ENCODE measurements around the gene ERGIC3. TPM values are rescaled to one million over a fixed set of nuclear protein-coding genes. Genes with fewer than 3 reads are reported as not detected.

ERGIC3 gene
- polyA plus RNA-seq, 1 of the 3 experiments (the other 2 are of a cell fraction), result 661 TPM

DNA sequence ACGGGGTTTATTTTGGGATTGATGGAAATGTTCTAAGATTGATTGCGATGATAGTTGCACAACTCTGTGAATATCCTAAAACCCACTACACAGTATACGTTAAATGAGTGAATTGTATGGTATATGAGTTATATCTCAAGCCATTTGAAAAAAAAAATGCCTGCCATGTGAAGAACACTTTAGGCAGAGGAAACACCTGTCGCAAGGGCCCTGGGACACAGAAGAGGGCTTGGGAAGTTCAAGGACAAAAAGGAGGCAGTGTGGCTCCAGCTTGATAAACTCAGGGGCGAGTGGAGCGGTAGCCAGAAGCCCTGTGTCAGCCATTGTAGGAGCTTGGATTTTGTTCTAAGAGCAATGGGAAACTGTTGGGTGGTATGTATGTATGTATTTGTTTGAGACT lies 49.5 kb upstream of the ERGIC3 start:
- Histone ChIP-seq H3K4me3 (ENCODE audit: low read depth in 2 of 2, low read length in 1 of 2) (no peak overlapping the region), H3F3A (replicated peaks; ENCODE audit: insufficient read depth) (no peaks in the 10 kb centered on the region), H2AFZ (ENCODE audit: low read depth) (no peak overlapping the region), H3K27ac (ENCODE audit: low read depth in 2 of 2, low read length in 1 of 2) (no peak overlapping the region), H4K20me1 (ENCODE audit: insufficient read depth) (no peaks in the 10 kb centered on the region), H3K4me2 (no peak overlapping the region), H3K9ac (no peak overlapping the region), H3K4me1 (ENCODE audit: control insufficient read depth in 1 of 2, insufficient read depth in 2 of 2, low read depth in 1 of 2, low read length in 1 of 2) (no peaks in the 10 kb centered on the region), H3K79me2 (ENCODE audit: insufficient read depth) (no peaks in the 10 kb centered on the region), H3K9me3 (no peaks in the 10 kb centered on the region), H3K36me3 (replicated peaks in 1 of 2; ENCODE audit: control insufficient read depth in 1 of 2, insufficient read depth in 2 of 2, low read length in 1 of 2) (peaks cover 37 to 53% of the 10 kb centered on the region in 2 experiments), H3K9me2 (no peaks in the 10 kb centered on the region), H3K27me3 (ENCODE audit: insufficient read depth) (no peaks in the 10 kb centered on the region)
- WGBS (ENCODE audit: low lambda C conversion rate), result 97% methylated on average over 6 of the region's 6 CpGs
- POLR2A ChIA-PET, result interaction anchor here (0.5 to 2.0 kb wide), 2 partner anchors 12 to 225 kb away, joined by 3 to 4 read pairs; no protein-coding TSS in a partner anchor
- TF ChIP-seq, protein P1, sequence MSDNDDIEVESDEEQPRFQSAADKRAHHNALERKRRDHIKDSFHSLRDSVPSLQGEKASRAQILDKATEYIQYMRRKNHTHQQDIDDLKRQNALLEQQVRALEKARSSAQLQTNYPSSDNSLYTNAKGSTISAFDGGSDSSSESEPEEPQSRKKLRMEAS (IDR thresholded peaks at IDR 0.05; ENCODE audit: low read depth), result no peak
- TF ChIP-seq MEF2A (IDR thresholded peaks at IDR 0.05; ENCODE audit: borderline replicate concordance, low read depth), result no peak
- TF ChIP-seq SMC3 (IDR thresholded peaks at IDR 0.05; ENCODE audit: low read depth, low read length), result no peak
- TF ChIP-seq MXI1 (IDR thresholded peaks at IDR 0.05; ENCODE audit: low read depth, low read length), result no peak
- TF ChIP-seq, protein P2, sequence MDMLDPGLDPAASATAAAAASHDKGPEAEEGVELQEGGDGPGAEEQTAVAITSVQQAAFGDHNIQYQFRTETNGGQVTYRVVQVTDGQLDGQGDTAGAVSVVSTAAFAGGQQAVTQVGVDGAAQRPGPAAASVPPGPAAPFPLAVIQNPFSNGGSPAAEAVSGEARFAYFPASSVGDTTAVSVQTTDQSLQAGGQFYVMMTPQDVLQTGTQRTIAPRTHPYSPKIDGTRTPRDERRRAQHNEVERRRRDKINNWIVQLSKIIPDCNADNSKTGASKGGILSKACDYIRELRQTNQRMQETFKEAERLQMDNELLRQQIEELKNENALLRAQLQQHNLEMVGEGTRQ (IDR thresholded peaks at IDR 0.05; ENCODE audit: borderline replicate concordance, low read depth, low read length), result no peak
- no peak for TF ChIP-seq RFX5 (IDR thresholded peaks at IDR 0.05; ENCODE audit: low read length)
- TF ChIP-seq, protein P3, sequence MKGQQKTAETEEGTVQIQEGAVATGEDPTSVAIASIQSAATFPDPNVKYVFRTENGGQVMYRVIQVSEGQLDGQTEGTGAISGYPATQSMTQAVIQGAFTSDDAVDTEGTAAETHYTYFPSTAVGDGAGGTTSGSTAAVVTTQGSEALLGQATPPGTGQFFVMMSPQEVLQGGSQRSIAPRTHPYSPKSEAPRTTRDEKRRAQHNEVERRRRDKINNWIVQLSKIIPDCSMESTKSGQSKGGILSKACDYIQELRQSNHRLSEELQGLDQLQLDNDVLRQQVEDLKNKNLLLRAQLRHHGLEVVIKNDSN (IDR thresholded peaks at IDR 0.05; ENCODE audit: borderline replicate concordance, low read depth), result no peak
- TF ChIP-seq, protein P4, sequence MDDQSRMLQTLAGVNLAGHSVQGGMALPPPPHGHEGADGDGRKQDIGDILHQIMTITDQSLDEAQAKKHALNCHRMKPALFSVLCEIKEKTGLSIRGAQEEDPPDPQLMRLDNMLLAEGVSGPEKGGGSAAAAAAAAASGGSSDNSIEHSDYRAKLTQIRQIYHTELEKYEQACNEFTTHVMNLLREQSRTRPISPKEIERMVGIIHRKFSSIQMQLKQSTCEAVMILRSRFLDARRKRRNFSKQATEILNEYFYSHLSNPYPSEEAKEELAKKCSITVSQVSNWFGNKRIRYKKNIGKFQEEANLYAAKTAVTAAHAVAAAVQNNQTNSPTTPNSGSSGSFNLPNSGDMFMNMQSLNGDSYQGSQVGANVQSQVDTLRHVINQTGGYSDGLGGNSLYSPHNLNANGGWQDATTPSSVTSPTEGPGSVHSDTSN (IDR thresholded peaks at IDR 0.05), result no peak
- TF ChIP-seq FOXJ3 (CRISPR knock-in tag; IDR thresholded peaks at IDR 0.05), result no peak
- no peak for TF ChIP-seq GABPA (IDR thresholded peaks at IDR 0.05; ENCODE audit: low read depth)
- TF ChIP-seq, protein P5, sequence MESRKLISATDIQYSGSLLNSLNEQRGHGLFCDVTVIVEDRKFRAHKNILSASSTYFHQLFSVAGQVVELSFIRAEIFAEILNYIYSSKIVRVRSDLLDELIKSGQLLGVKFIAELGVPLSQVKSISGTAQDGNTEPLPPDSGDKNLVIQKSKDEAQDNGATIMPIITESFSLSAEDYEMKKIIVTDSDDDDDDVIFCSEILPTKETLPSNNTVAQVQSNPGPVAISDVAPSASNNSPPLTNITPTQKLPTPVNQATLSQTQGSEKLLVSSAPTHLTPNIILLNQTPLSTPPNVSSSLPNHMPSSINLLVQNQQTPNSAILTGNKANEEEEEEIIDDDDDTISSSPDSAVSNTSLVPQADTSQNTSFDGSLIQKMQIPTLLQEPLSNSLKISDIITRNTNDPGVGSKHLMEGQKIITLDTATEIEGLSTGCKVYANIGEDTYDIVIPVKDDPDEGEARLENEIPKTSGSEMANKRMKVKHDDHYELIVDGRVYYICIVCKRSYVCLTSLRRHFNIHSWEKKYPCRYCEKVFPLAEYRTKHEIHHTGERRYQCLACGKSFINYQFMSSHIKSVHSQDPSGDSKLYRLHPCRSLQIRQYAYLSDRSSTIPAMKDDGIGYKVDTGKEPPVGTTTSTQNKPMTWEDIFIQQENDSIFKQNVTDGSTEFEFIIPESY (IDR thresholded peaks at IDR 0.05; ENCODE audit: borderline replicate concordance, low read depth), result no peak
- TF ChIP-seq FOXM1 (IDR thresholded peaks at IDR 0.05; ENCODE audit: low read depth), result no peak
- TF ChIP-seq TCF12 (IDR thresholded peaks at IDR 0.05), result no peak
- CTCF ChIA-PET, result no interaction called here
- DNase-seq, result no peak

DNA sequence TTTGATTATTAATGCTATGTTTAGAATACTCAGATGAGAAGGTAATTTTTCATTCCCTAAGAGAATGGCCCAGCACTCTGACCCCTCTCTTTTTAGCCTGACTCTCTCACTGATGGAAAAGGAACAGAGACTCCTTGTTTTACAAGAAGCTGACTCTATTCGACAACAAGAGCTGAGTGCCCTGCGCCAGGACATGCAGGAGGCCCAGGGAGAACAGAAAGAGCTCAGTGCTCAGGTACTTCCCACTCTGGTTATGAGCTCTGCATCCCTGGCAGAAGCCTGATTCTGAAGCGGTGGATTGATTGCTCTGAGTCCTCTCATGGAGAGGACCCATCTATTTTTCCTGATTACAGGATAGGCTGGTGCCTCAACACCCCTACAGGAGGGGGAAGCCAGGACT lies 45.4 kb upstream of the ERGIC3 start:
- Histone ChIP-seq H3K9me2 (no peaks in the 10 kb centered on the region), H3K4me2 (no peak overlapping the region), H3K27me3 (ENCODE audit: insufficient read depth) (no peaks in the 10 kb centered on the region), H3K79me2 (ENCODE audit: insufficient read depth) (no peaks in the 10 kb centered on the region), H3F3A (replicated peaks; ENCODE audit: insufficient read depth) (no peaks in the 10 kb centered on the region), H3K9ac (no peak overlapping the region), H3K4me3 (ENCODE audit: low read depth in 2 of 2, low read length in 1 of 2) (no peak overlapping the region), H3K9me3 (no peaks in the 10 kb centered on the region), H3K27ac (ENCODE audit: low read depth in 2 of 2, low read length in 1 of 2) (no peak overlapping the region), H3K36me3 (replicated peaks in 1 of 2; ENCODE audit: control insufficient read depth in 1 of 2, insufficient read depth in 2 of 2, low read length in 1 of 2) (peaks cover 41 to 70% of the 10 kb centered on the region in 2 experiments), H2AFZ (ENCODE audit: low read depth) (no peak overlapping the region), H3K4me1 (ENCODE audit: control insufficient read depth in 1 of 2, insufficient read depth in 2 of 2, low read depth in 1 of 2, low read length in 1 of 2) (no peaks in the 10 kb centered on the region), H4K20me1 (ENCODE audit: insufficient read depth) (no peaks in the 10 kb centered on the region)
- ChIA-PET POLR2A (no interaction called here), CTCF (interaction anchor here (1.2 to 3.2 kb wide), 2 partner anchors 20 to 33 kb away, joined by 3 to 12 read pairs; no protein-coding TSS in a partner anchor)
- TF ChIP-seq SIN3A (IDR thresholded peaks at IDR 0.05; ENCODE audit: borderline replicate concordance, low read depth, low read length), result no peak
- TF ChIP-seq, protein P6, sequence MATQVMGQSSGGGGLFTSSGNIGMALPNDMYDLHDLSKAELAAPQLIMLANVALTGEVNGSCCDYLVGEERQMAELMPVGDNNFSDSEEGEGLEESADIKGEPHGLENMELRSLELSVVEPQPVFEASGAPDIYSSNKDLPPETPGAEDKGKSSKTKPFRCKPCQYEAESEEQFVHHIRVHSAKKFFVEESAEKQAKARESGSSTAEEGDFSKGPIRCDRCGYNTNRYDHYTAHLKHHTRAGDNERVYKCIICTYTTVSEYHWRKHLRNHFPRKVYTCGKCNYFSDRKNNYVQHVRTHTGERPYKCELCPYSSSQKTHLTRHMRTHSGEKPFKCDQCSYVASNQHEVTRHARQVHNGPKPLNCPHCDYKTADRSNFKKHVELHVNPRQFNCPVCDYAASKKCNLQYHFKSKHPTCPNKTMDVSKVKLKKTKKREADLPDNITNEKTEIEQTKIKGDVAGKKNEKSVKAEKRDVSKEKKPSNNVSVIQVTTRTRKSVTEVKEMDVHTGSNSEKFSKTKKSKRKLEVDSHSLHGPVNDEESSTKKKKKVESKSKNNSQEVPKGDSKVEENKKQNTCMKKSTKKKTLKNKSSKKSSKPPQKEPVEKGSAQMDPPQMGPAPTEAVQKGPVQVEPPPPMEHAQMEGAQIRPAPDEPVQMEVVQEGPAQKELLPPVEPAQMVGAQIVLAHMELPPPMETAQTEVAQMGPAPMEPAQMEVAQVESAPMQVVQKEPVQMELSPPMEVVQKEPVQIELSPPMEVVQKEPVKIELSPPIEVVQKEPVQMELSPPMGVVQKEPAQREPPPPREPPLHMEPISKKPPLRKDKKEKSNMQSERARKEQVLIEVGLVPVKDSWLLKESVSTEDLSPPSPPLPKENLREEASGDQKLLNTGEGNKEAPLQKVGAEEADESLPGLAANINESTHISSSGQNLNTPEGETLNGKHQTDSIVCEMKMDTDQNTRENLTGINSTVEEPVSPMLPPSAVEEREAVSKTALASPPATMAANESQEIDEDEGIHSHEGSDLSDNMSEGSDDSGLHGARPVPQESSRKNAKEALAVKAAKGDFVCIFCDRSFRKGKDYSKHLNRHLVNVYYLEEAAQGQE (IDR thresholded peaks at IDR 0.05; ENCODE audit: low read depth, low read length), result no peak
- no peak for TF ChIP-seq FOXM1 (IDR thresholded peaks at IDR 0.05; ENCODE audit: low read depth)
- TF ChIP-seq, protein P7, sequence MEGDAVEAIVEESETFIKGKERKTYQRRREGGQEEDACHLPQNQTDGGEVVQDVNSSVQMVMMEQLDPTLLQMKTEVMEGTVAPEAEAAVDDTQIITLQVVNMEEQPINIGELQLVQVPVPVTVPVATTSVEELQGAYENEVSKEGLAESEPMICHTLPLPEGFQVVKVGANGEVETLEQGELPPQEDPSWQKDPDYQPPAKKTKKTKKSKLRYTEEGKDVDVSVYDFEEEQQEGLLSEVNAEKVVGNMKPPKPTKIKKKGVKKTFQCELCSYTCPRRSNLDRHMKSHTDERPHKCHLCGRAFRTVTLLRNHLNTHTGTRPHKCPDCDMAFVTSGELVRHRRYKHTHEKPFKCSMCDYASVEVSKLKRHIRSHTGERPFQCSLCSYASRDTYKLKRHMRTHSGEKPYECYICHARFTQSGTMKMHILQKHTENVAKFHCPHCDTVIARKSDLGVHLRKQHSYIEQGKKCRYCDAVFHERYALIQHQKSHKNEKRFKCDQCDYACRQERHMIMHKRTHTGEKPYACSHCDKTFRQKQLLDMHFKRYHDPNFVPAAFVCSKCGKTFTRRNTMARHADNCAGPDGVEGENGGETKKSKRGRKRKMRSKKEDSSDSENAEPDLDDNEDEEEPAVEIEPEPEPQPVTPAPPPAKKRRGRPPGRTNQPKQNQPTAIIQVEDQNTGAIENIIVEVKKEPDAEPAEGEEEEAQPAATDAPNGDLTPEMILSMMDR (IDR thresholded peaks at IDR 0.05), result no peak
- no peak for DNase-seq
- WGBS (ENCODE audit: low lambda C conversion rate), result 89% methylated on average over 3 of the region's 3 CpGs
